ENCODE results near the gene PIGZ.

PIGZ gene

GRCh38 chr3:196931157-196931556, 37.5 kb downstream of the PIGZ start:
- H3K9ac ChIP-seq = peak overlapping the region in 4 of 11 experiments; percentile 0 to 42 (median 20); a peak in 1 of 22 replicates

GRCh38 chr3:196927571-196928453, 40.8 kb downstream of the PIGZ start:
- H4K20me1 ChIP-seq = peaks cover 0 to 10% (median 0%) of the 10 kb centered on the region in 11 experiments; a peak in 5 of 22 replicates
- peak overlapping the region in 3 of 11 experiments; percentile 41 to 51 (median 46); a peak in 3 of 22 replicates for H3K9ac ChIP-seq
- no peaks in the 10 kb centered on the region for H3K27me3 ChIP-seq
- peaks cover 38 to 86% (median 75%) of the 10 kb centered on the region in 11 experiments for H3K36me3 ChIP-seq
- TF ChIP-seq Cebpa-rat (IDR thresholded peaks at IDR 0.05) = no peak
- H3K9me3 ChIP-seq (replicated peaks in 1 of 11) = no peaks in the 10 kb centered on the region
- H3K4me3 ChIP-seq = peak overlapping the region in 3 of 10 experiments; percentile 13 to 29 (median 25); a peak in 3 of 20 replicates
- H3K4me2 ChIP-seq = peak overlapping the region; percentile 40 to 82 (median 66)
- H3K27ac ChIP-seq = peak overlapping the region in 9 of 11 experiments; percentile 25 to 64 (median 35); a peak in 16 of 22 replicates
- peaks cover 47 to 75% (median 56%) of the 10 kb centered on the region in 10 experiments for H3K4me1 ChIP-seq

More at GRCh38 chr3:196931157-196931556, 37.5 kb downstream of the PIGZ start:
- no peaks in the 10 kb centered on the region for H3K9me3 ChIP-seq (replicated peaks in 1 of 11)
- H4K20me1 ChIP-seq = peaks cover 0 to 22% (median 7%) of the 10 kb centered on the region in 11 experiments; a peak in 8 of 22 replicates
- H3K36me3 ChIP-seq = peaks cover 63 to 91% (median 79%) of the 10 kb centered on the region in 11 experiments
- H3K4me3 ChIP-seq = peak overlapping the region in 1 of 10 experiments; percentile 27; a peak in 1 of 20 replicates
- H3K4me1 ChIP-seq = peaks cover 49 to 76% (median 60%) of the 10 kb centered on the region in 10 experiments
- no peak for TF ChIP-seq Cebpa-rat (IDR thresholded peaks at IDR 0.05)
- no peaks in the 10 kb centered on the region for H3K27me3 ChIP-seq
- peak overlapping the region; percentile 16 to 82 (median 54); a peak in 19 of 22 replicates for H3K4me2 ChIP-seq
- peak overlapping the region in 2 of 11 experiments; percentile 5 to 10; a peak in 2 of 22 replicates for H3K27ac ChIP-seq

DNA sequence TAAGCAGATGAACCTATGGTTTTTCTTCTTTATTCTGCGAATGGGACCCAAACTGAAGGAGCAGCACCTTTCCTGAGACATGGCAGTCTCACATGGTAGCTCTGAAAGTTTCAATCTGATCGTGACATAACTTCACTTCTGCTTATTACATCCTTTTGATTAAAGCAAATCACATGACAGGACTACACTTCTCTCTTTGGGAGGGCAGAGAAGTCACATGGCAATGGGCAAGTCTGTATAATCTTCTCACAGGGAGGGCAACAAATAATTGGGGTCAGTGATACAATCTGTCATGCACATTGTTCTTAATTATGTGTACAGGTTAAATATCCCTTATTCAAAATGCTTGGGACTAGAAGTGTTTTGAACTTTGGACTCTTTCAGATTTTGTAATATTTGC, 47.9 kb downstream of the PIGZ start:
- Histone ChIP-seq H3K27ac (peak overlapping the region in 6 of 11 experiments; percentile 33 to 65 (median 43); a peak in 9 of 22 replicates), H3K9me3 (replicated peaks in 1 of 11) (peaks cover 17 to 25% (median 23%) of the 10 kb centered on the region in 11 experiments), H3K4me2 (peak overlapping the region in 5 of 11 experiments; percentile 10 to 72 (median 51); a peak in 11 of 22 replicates), H3K27me3 (no peaks in the 10 kb centered on the region), H3K36me3 (peaks cover 37 to 88% (median 71%) of the 10 kb centered on the region in 11 experiments), H4K20me1 (no peaks in the 10 kb centered on the region), H3K4me1 (peaks cover 0 to 44% (median 6%) of the 10 kb centered on the region in 10 experiments; a peak in 12 of 20 replicates), H3K9ac (no peak overlapping the region), H3K4me3 (no peak overlapping the region)
- peak in 1 of 11 experiments; percentile 34; a peak in 1 of 22 replicates for TF ChIP-seq Cebpa-rat (IDR thresholded peaks at IDR 0.05)

DNA sequence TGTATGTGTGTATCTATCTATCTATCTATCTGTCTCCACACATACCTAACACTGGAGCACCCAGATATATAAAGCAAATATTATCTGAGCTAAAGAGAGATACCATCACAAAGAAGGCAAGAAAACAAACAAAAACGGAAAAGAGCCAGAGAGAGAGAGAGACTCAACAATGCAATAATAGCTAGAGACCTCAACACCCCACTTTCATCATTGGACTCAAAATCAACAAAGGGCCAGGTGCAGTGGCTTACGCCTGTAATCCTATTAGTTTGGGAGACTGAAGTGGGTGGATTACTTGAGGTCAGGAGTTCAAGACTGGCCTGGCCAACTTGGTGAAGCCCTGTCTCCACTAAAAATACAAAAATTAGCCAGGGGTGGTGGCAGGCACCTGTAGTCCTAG, 49.7 kb downstream of the PIGZ start:
- Histone ChIP-seq H3K4me1 (peaks cover 0 to 41% (median 6%) of the 10 kb centered on the region in 10 experiments; a peak in 12 of 20 replicates), H3K4me2 (peak overlapping the region in 3 of 11 experiments; percentile 27 to 72 (median 71); a peak in 4 of 22 replicates), H3K27me3 (no peaks in the 10 kb centered on the region), H4K20me1 (no peaks in the 10 kb centered on the region), H3K36me3 (peaks cover 52 to 88% (median 71%) of the 10 kb centered on the region in 11 experiments), H3K27ac (peak overlapping the region in 1 of 11 experiments; percentile 40; a peak in 1 of 22 replicates), H3K9ac (no peak overlapping the region), H3K4me3 (no peak overlapping the region), H3K9me3 (replicated peaks in 1 of 11) (peaks cover 28 to 37% (median 35%) of the 10 kb centered on the region in 11 experiments)
- TF ChIP-seq Cebpa-rat (IDR thresholded peaks at IDR 0.05) = no peak

DNA sequence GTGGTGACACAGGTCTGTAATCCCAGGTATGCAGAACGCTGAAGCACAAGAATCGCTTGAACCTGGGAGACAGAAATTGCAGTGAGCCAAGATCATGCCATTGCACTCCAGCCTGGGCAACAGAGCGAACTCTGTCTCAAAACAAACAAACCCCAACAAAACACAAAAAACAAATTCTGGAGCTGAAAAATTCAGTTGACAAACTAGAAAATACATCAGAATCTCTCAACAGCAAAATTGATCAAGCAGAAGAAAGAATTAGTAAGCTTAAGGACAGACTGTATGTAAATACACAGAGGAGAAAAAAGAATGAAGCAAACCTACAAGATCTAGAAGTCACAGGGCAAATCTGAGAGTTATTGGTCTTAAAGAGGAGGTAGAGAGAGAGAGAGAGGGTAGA, 51.6 kb downstream of the PIGZ start:
- no peak overlapping the region for H3K27ac ChIP-seq
- no peak overlapping the region for H3K4me3 ChIP-seq
- TF ChIP-seq Cebpa-rat (IDR thresholded peaks at IDR 0.05) = no peak
- peaks cover 28 to 37% (median 35%) of the 10 kb centered on the region in 11 experiments for H3K9me3 ChIP-seq (replicated peaks in 1 of 11)
- peaks cover 0 to 38% (median 6%) of the 10 kb centered on the region in 10 experiments; a peak in 12 of 20 replicates for H3K4me1 ChIP-seq
- H3K4me2 ChIP-seq = no peak overlapping the region
- peaks cover 38 to 83% (median 67%) of the 10 kb centered on the region in 11 experiments for H3K36me3 ChIP-seq
- 0 out of 22 replicates have a peak, but pooled peaks cover 0 to 3% (median 0%) of the 10 kb centered on the region in 11 experiments for H4K20me1 ChIP-seq
- H3K9ac ChIP-seq = no peak overlapping the region
- no peaks in the 10 kb centered on the region for H3K27me3 ChIP-seq

DNA sequence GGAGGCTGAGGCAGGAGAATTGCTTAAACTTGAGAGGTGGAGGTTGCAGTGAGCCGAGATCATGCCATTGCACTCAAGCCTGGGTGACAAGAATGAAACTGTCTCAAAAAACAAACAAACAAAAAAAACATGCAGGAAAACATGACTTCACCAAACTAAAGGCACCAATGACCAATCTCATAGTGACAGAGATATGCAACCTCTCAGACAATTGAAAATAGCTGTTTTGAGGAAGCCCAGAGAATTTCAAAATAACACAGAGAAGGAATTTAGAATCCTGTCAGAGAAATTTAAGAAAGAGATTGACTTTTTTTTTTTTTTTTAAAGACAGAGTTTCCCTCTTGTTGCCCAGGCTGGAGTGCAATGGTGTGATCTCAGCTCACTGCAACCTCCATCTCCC, 52.4 kb downstream of the PIGZ start:
- H3K9ac ChIP-seq = no peak overlapping the region
- H3K9me3 ChIP-seq (replicated peaks in 1 of 11) = peaks cover 28 to 37% (median 35%) of the 10 kb centered on the region in 11 experiments
- peaks cover 0 to 33% (median 6%) of the 10 kb centered on the region in 10 experiments; a peak in 12 of 20 replicates for H3K4me1 ChIP-seq
- H4K20me1 ChIP-seq = 0 out of 22 replicates have a peak, but pooled peaks cover 0 to 3% (median 0%) of the 10 kb centered on the region in 11 experiments
- H3K36me3 ChIP-seq = peaks cover 41 to 83% (median 64%) of the 10 kb centered on the region in 11 experiments
- no peak for TF ChIP-seq Cebpa-rat (IDR thresholded peaks at IDR 0.05)
- no peak overlapping the region for H3K4me2 ChIP-seq
- H3K27me3 ChIP-seq = no peaks in the 10 kb centered on the region
- no peak overlapping the region for H3K27ac ChIP-seq
- H3K4me3 ChIP-seq = no peak overlapping the region

GRCh38 chr3:196915375-196915774, 53.3 kb downstream of the PIGZ start:
- TF ChIP-seq Cebpa-rat (IDR thresholded peaks at IDR 0.05) = no peak
- H4K20me1 ChIP-seq = 0 out of 22 replicates have a peak, but pooled peaks cover 0 to 3% (median 0%) of the 10 kb centered on the region in 11 experiments
- peaks cover 0 to 32% (median 2%) of the 10 kb centered on the region in 10 experiments; a peak in 12 of 20 replicates for H3K4me1 ChIP-seq
- no peaks in the 10 kb centered on the region for H3K27me3 ChIP-seq
- no peak overlapping the region for H3K27ac ChIP-seq
- no peak overlapping the region for H3K9ac ChIP-seq
- peaks cover 28 to 37% (median 35%) of the 10 kb centered on the region in 11 experiments for H3K9me3 ChIP-seq (replicated peaks in 1 of 11)
- no peak overlapping the region; a peak in 1 of 22 replicates for H3K4me2 ChIP-seq
- H3K4me3 ChIP-seq = no peak overlapping the region
- H3K36me3 ChIP-seq = peaks cover 41 to 86% (median 68%) of the 10 kb centered on the region in 11 experiments

DNA sequence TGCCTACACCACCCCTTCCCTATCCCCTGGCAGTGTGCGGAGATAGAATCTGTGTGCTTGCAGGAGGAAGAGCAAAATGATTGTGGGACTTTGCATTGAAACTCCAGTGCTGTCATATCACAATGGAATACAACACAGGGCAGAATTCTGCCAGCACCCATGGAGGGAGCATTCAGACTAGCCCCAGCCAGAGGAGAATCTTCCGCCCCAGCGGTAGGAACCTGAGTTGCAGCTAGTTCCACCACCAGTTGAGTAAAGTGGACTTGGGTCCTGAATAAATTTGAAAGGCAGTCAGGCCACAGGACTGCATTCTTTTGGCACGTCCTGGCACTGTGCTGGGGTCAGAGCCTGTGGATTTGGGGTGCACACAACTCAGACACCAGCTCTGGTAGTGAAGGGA, 53.8 kb downstream of the PIGZ start:
- Histone ChIP-seq H3K4me3 (no peak overlapping the region), H3K27ac (no peak overlapping the region), H3K27me3 (no peaks in the 10 kb centered on the region), H3K4me2 (no peak overlapping the region), H3K9ac (no peak overlapping the region), H3K4me1 (peaks cover 0 to 30% (median under 1%) of the 10 kb centered on the region in 10 experiments; a peak in 8 of 20 replicates), H3K9me3 (replicated peaks in 1 of 11) (peaks cover 28 to 37% (median 35%) of the 10 kb centered on the region in 11 experiments), H4K20me1 (0 out of 22 replicates have a peak, but pooled peaks cover 0 to 3% (median 0%) of the 10 kb centered on the region in 11 experiments), H3K36me3 (peaks cover 41 to 86% (median 69%) of the 10 kb centered on the region in 11 experiments)
- no peak for TF ChIP-seq Cebpa-rat (IDR thresholded peaks at IDR 0.05)
